Skeletal muscle satellite cell (primary cell): ENCODE measurements around the gene MAGEF1.

Experiments used
- H3K27me3 ChIP-seq: 2 replicates; pipeline ENCODE4 v1.7.0; 2013; ENCODE audit warnings: low read length; ENCODE audit not compliant: control insufficient read depth, insufficient read depth
- H3K36me3 ChIP-seq: 2 replicates; pipeline ENCODE4 v1.7.0; 2013; ENCODE audit warnings: mild to moderate bottlenecking, control low read depth, low read length; ENCODE audit not compliant: insufficient read depth
- H3K4me1 ChIP-seq: 2 replicates; pipeline ENCODE4 v1.7.0; 2013; ENCODE audit warnings: low read length; ENCODE audit not compliant: control insufficient read depth, insufficient read depth
- H3K4me2 ChIP-seq: 2 replicates; pipeline ENCODE4 v1.7.0; 2013; ENCODE audit warnings: mild to moderate bottlenecking, low read length
- H3K4me3 ChIP-seq: 2 replicates; pipeline ENCODE4 v1.7.0; 2013; ENCODE audit warnings: low read length
- H3K9ac ChIP-seq: 2 replicates; pipeline ENCODE4 v1.7.0; 2013; ENCODE audit warnings: mild to moderate bottlenecking, low read depth, low read length, moderate library complexity
- H3K9me3 ChIP-seq: replicated peaks from 2 replicates; pipeline ENCODE4 v1.7.0; 2013; ENCODE audit warnings: mild to moderate bottlenecking, control low read depth, low read length

Gene MAGEF1

GRCh38 chr3:184741259-184741556, 29.3 kb upstream of the MAGEF1 start:
- Histone ChIP-seq H3K4me3 (no peak overlapping the region), H3K36me3 (no peaks in the 10 kb centered on the region), H3K9ac (no peak overlapping the region), H3K9me3 (no peaks in the 10 kb centered on the region), H3K27me3 (no peaks in the 10 kb centered on the region), H3K4me2 (no peak overlapping the region), H3K4me1 (peaks cover 23% of the 10 kb centered on the region)

- H3K4me3 ChIP-seq = no peak overlapping the region
- no peak overlapping the region for H3K9ac ChIP-seq
- peaks cover 23% of the 10 kb centered on the region for H3K4me1 ChIP-seq
- no peaks in the 10 kb centered on the region for H3K9me3 ChIP-seq
- H3K4me2 ChIP-seq = no peak overlapping the region
- no peaks in the 10 kb centered on the region for H3K27me3 ChIP-seq
- no peaks in the 10 kb centered on the region for H3K36me3 ChIP-seq
These were observed 28.8 kb upstream of the MAGEF1 start for GRCh38 chr3:184740509-184741258.

- H3K4me2 ChIP-seq = no peak overlapping the region
- H3K4me3 ChIP-seq = no peak overlapping the region
- H3K4me1 ChIP-seq = peaks cover 23% of the 10 kb centered on the region
- H3K9me3 ChIP-seq = no peaks in the 10 kb centered on the region
- H3K27me3 ChIP-seq = no peaks in the 10 kb centered on the region
- no peaks in the 10 kb centered on the region for H3K36me3 ChIP-seq
- H3K9ac ChIP-seq = no peak overlapping the region
These were observed 28.0 kb upstream of the MAGEF1 start for GRCh38 chr3:184739594-184740505.

GRCh38 chr3:184738982-184739381, 27.1 kb upstream of the MAGEF1 start:
- Histone ChIP-seq H3K4me2 (no peak overlapping the region), H3K4me3 (no peak overlapping the region), H3K4me1 (peaks cover 23% of the 10 kb centered on the region), H3K27me3 (peaks cover 2% of the 10 kb centered on the region), H3K9ac (no peak overlapping the region), H3K36me3 (no peaks in the 10 kb centered on the region), H3K9me3 (no peaks in the 10 kb centered on the region)

GRCh38 chr3:184738506-184738890, 26.6 kb upstream of the MAGEF1 start:
- peaks cover 4% of the 10 kb centered on the region for H3K27me3 ChIP-seq
- no peak overlapping the region for H3K4me3 ChIP-seq

GRCh38 chr3:184737641-184738505, 26.0 kb upstream of the MAGEF1 start:
- Histone ChIP-seq H3K4me2 (peak overlapping the region; percentile 3), H3K9ac (no peak overlapping the region), H3K9me3 (no peaks in the 10 kb centered on the region), H3K4me3 (no peak overlapping the region), H3K4me1 (peaks cover 23% of the 10 kb centered on the region), H3K27me3 (peaks cover 4% of the 10 kb centered on the region), H3K36me3 (no peaks in the 10 kb centered on the region)

More at GRCh38 chr3:184738506-184738890, 26.6 kb upstream of the MAGEF1 start:
- peak overlapping the region; percentile 3 for H3K4me2 ChIP-seq
- H3K9ac ChIP-seq = no peak overlapping the region
- no peaks in the 10 kb centered on the region for H3K36me3 ChIP-seq
- peaks cover 23% of the 10 kb centered on the region for H3K4me1 ChIP-seq
- no peaks in the 10 kb centered on the region for H3K9me3 ChIP-seq

GRCh38 chr3:184737063-184737462, 25.2 kb upstream of the MAGEF1 start:
- Histone ChIP-seq H3K9ac (no peak overlapping the region), H3K9me3 (no peaks in the 10 kb centered on the region), H3K27me3 (peaks cover 4% of the 10 kb centered on the region), H3K4me3 (no peak overlapping the region), H3K4me2 (no peak overlapping the region), H3K36me3 (no peaks in the 10 kb centered on the region), H3K4me1 (peaks cover 23% of the 10 kb centered on the region)

- Histone ChIP-seq H3K4me2 (no peak overlapping the region), H3K4me1 (peaks cover 14% of the 10 kb centered on the region), H3K4me3 (no peak overlapping the region), H3K27me3 (peaks cover 14% of the 10 kb centered on the region), H3K9me3 (no peaks in the 10 kb centered on the region), H3K36me3 (no peaks in the 10 kb centered on the region), H3K9ac (no peak overlapping the region)
These were observed 23.2 kb upstream of the MAGEF1 start for GRCh38 chr3:184734903-184735701.

- Histone ChIP-seq H3K4me1 (peaks cover 10% of the 10 kb centered on the region), H3K9ac (no peak overlapping the region), H3K9me3 (no peaks in the 10 kb centered on the region), H3K4me2 (no peak overlapping the region), H3K36me3 (no peaks in the 10 kb centered on the region), H3K4me3 (no peak overlapping the region), H3K27me3 (peaks cover 14% of the 10 kb centered on the region)
These were observed 22.2 kb upstream of the MAGEF1 start for GRCh38 chr3:184733971-184734608.

- H3K4me1 ChIP-seq = peaks cover 7% of the 10 kb centered on the region
- no peak overlapping the region for H3K4me2 ChIP-seq
- H3K36me3 ChIP-seq = no peaks in the 10 kb centered on the region
- no peak overlapping the region for H3K4me3 ChIP-seq
- no peak overlapping the region for H3K9ac ChIP-seq
- no peaks in the 10 kb centered on the region for H3K9me3 ChIP-seq
- H3K27me3 ChIP-seq = peaks cover 14% of the 10 kb centered on the region
These were observed 21.3 kb upstream of the MAGEF1 start for GRCh38 chr3:184733181-184733580.
